IMR-90 (cell line): ENCODE measurements around the gene DMD. TPM values are rescaled to one million over a fixed set of nuclear protein-coding genes. Genes with fewer than 3 reads are reported as not detected.
A peak's percentile ranks its signal among the peaks of the same experiment; 100 is the strongest.

Experiments used
- ATAC-seq: fragments of 200-7000 bp; cut with Tn5 transposase; 2 replicates; pipeline ENCODE4 v1.9.1; 2020; ENCODE audit warnings: low read depth, mild to moderate bottlenecking, moderate library complexity
- BruUV-seq: library from RNA; stranded (reverse); fragments of 400-500 nt; replicated peaks from 2 replicates; lab custom pipeline; 2021; lab: Mats Ljungman, UMichigan
- CTCF ChIA-PET: fragments of 300-600 bp; formaldehyde crosslinking; extraction: SDS; loops from one replicate; lab custom pipeline; 2021; ENCODE audit warnings: antibody characterized with exemption; lab: Yijun Ruan, JAX
- POLR2A ChIA-PET: fragments of 300-600 bp; sonication (Branson Sonifier 250); formaldehyde crosslinking; loops from one replicate; lab custom pipeline; 2022; ENCODE audit warnings: antibody characterized with exemption; ENCODE audit not compliant: unreplicated experiment; lab: Charles Lee
- DNase-seq: peaks from one replicate; pipeline ENCODE4 v3.0.0; 2013
- H2AFZ ChIP-seq: replicated peaks from 2 replicates; pipeline ENCODE3; 2013; ENCODE audit warnings: low read length, mild to moderate bottlenecking; ENCODE audit not compliant: poor library complexity
- H2AK5ac ChIP-seq: 2 replicates; pipeline ENCODE4 v1.6.1; 2013; ENCODE audit warnings: low read depth, low read length, inconsistent platforms
- H2AK9ac ChIP-seq: replicated peaks from 2 replicates; pipeline ENCODE3; 2013; ENCODE audit warnings: mild to moderate bottlenecking, low read depth, low read length, moderate library complexity; ENCODE audit not compliant: poor library complexity
- H2BK120ac ChIP-seq: 2 replicates; pipeline ENCODE4 v1.6.1; 2013; ENCODE audit warnings: low read depth, low read length, inconsistent platforms
- H2BK15ac ChIP-seq: 3 replicates; pipeline ENCODE4 v1.6.1; 2013; ENCODE audit warnings: low read depth, low read length, inconsistent platforms
- H2BK20ac ChIP-seq: 2 replicates; pipeline ENCODE4 v1.6.1; 2013; ENCODE audit warnings: low read depth, mild to moderate bottlenecking, inconsistent platforms, low read length, moderate library complexity
- H2BK5ac ChIP-seq: 2 replicates; pipeline ENCODE4 v1.6.1; 2013; ENCODE audit warnings: mild to moderate bottlenecking, low read depth, low read length, inconsistent platforms; ENCODE audit not compliant: poor library complexity, severe bottlenecking
- H3K14ac ChIP-seq: replicated peaks from 2 replicates; pipeline ENCODE4 v1.6.1; 2013; ENCODE audit warnings: low read depth, low read length, inconsistent platforms
- H3K18ac ChIP-seq: 2 replicates; pipeline ENCODE4 v1.6.1; 2013; ENCODE audit warnings: low read depth, low read length, control low read depth
- H3K23ac ChIP-seq: 2 replicates; pipeline ENCODE4 v1.6.1; 2013; ENCODE audit warnings: low read depth, low read length, inconsistent platforms
- H3K27ac ChIP-seq: 2 replicates; pipeline ENCODE4 v1.5.1; 2013; ENCODE audit warnings: mild to moderate bottlenecking, control low read depth, low read length; ENCODE audit not compliant: insufficient read depth
- H3K27me3 ChIP-seq: 2 replicates; pipeline ENCODE4 v1.6.1; 2013; ENCODE audit warnings: low read length; ENCODE audit not compliant: control insufficient read depth, insufficient read depth
- H3K36me3 ChIP-seq: 2 replicates; pipeline ENCODE4 v1.6.1; 2013; ENCODE audit warnings: low read length, mixed read lengths; ENCODE audit not compliant: control insufficient read depth, insufficient read depth
- H3K4ac ChIP-seq: 2 replicates; pipeline ENCODE4 v1.6.1; 2013; ENCODE audit warnings: low read depth, low read length, inconsistent platforms
- H3K4me1 ChIP-seq: 2 replicates; pipeline ENCODE4 v1.6.1; 2013; ENCODE audit warnings: low read length, mixed read lengths; ENCODE audit not compliant: control insufficient read depth, insufficient read depth
- H3K4me2 ChIP-seq: 2 replicates; pipeline ENCODE4 v1.6.1; 2013; ENCODE audit warnings: low read depth, mild to moderate bottlenecking, control low read depth, low read length, moderate library complexity
- H3K4me3 ChIP-seq: 2 replicates; pipeline ENCODE4 v1.5.1; 2013; ENCODE audit warnings: low read depth, mild to moderate bottlenecking, control low read depth, low read length, moderate library complexity; ENCODE audit not compliant: insufficient read depth
- H3K56ac ChIP-seq: 2 replicates; pipeline ENCODE4 v1.6.1; 2013; ENCODE audit warnings: low read length, inconsistent platforms; ENCODE audit not compliant: insufficient read depth; ENCODE audit errors: extremely low read depth
- H3K79me1 ChIP-seq, 2 experiments: 2 replicates each; pipeline ENCODE4 v1.6.1; 2013; ENCODE audit warnings: low read length in 2 of 2, inconsistent platforms in 1 of 2, low read depth in 1 of 2
- H3K9ac ChIP-seq: 2 replicates; pipeline ENCODE4 v1.6.1; 2013; ENCODE audit warnings: low read depth, low read length, control low read depth
- H3K9me1 ChIP-seq: 2 replicates; pipeline ENCODE4 v1.6.1; 2013; ENCODE audit warnings: low read length, inconsistent platforms; ENCODE audit not compliant: insufficient read depth
- H3K9me3 ChIP-seq: 2 replicates; pipeline ENCODE4 v1.6.1; 2013; ENCODE audit warnings: low read length; ENCODE audit not compliant: control insufficient read depth, insufficient read depth
- H4K20me1 ChIP-seq: 2 replicates; pipeline ENCODE4 v1.6.1; 2013; ENCODE audit warnings: low read length, inconsistent platforms; ENCODE audit not compliant: insufficient read depth
- H4K5ac ChIP-seq: 2 replicates; pipeline ENCODE4 v1.6.1; 2013; ENCODE audit warnings: mild to moderate bottlenecking, low read depth, low read length, control low read depth
- H4K8ac ChIP-seq, 2 experiments: 2 replicates each; pipeline ENCODE4 v1.6.1; 2013; ENCODE audit warnings: low read depth in 2 of 2, low read length in 2 of 2, control low read depth in 1 of 2, inconsistent platforms in 1 of 2
- H4K91ac ChIP-seq: 2 replicates; pipeline ENCODE4 v1.6.1; 2013; ENCODE audit warnings: low read depth, low read length, inconsistent platforms; ENCODE audit not compliant: insufficient read depth
- BHLHE40 ChIP-seq: fragments of 150-350 bp; IDR thresholded peaks from 2 replicates; pipeline ENCODE4 v1.6.1; 2016; ENCODE audit warnings: mild to moderate bottlenecking, low read depth, low read length
- FOS ChIP-seq: fragments of 150-350 bp; IDR thresholded peaks from 2 replicates; pipeline ENCODE4 v1.6.1; 2016; ENCODE audit warnings: low read depth, low read length
- NFE2L2 ChIP-seq: fragments of 150-350 bp; IDR thresholded peaks from 2 replicates; pipeline ENCODE4 v1.6.1; 2016; ENCODE audit warnings: low read depth, mild to moderate bottlenecking, low read length
- POLR2A ChIP-seq: IDR thresholded peaks from 2 replicates; pipeline ENCODE4 v1.6.1; 2012; ENCODE audit warnings: mild to moderate bottlenecking, low read depth, low read length
- RAD21 ChIP-seq: IDR thresholded peaks from 2 replicates; pipeline ENCODE4 v1.6.1; 2012; ENCODE audit warnings: low read length, improper control_type of control experiment
- RCOR1 ChIP-seq: IDR thresholded peaks from 2 replicates; pipeline ENCODE4 v1.6.1; 2012; ENCODE audit warnings: mild to moderate bottlenecking, low read length, improper control_type of control experiment; ENCODE audit not compliant: insufficient replicate concordance
- RFX5 ChIP-seq: IDR thresholded peaks from 2 replicates; pipeline ENCODE4 v1.8.0; 2012; ENCODE audit warnings: low read depth, mild to moderate bottlenecking, low read length, moderate library complexity
- SMC3 ChIP-seq: fragments of 150-350 bp; IDR thresholded peaks from 2 replicates; pipeline ENCODE4 v1.6.1; 2016; ENCODE audit warnings: low read depth, mild to moderate bottlenecking, antibody characterized with exemption, low read length, moderate library complexity
- WGBS, 2 experiments: methylation state at CpG; one replicate each; pipeline versions ENCODE4 v1.1.5 to v1.1.7; 2013; ENCODE audit warnings: missing lambda C conversion rate in 2 of 2; ENCODE audit not compliant: insufficient read length in 1 of 2; ENCODE audit errors: extremely low coverage in 2 of 2; 5-methylcytosine and 5-hydroxymethylcytosine counted together
- dilution Hi-C: fragments of 300-500 bp; cut with HindIII; formaldehyde crosslinking; loops from one replicate; pipeline ENCODE4 v1.14.3; 2018; ENCODE audit warnings: low sequenced_read_pairs; ENCODE audit not compliant: unreplicated experiment
- in situ Hi-C: fragments of 300-500 bp; cut with MboI; formaldehyde crosslinking; loops from 3 replicates; pipeline ENCODE4 v1.14.3; 2019; ENCODE audit warnings: low sequenced_read_pairs, inconsistent platforms, mixed read lengths
- intact Hi-C: fragments of 100-400 bp; cut with micrococcal nuclease; formaldehyde crosslinking; loops from 2 replicates; pipeline ENCODE4 v1.10.0; 2022
- polyA plus RNA-seq, 3 experiments: library from polyadenylated mRNA; depleted of rRNA; stranded (reverse); fragments of >200 nt; gene quantifications; 2 replicates each; pipeline ENCODE4 v1.2.3, GENCODE V29; 2012; ENCODE audit warnings: low replicate concordance in 1 of 3
- total RNA-seq: library from RNA; depleted of rRNA; stranded (reverse); fragments of >200 nt; gene quantifications from 2 replicates; pipeline ENCODE4 v1.2.3, GENCODE V29; 2012
- TF ChIP-seq, protein P1 (sequence below): fragments of 150-350 bp; IDR thresholded peaks from 2 replicates; pipeline ENCODE4 v1.6.1; 2017; ENCODE audit warnings: mild to moderate bottlenecking, antibody characterized with exemption, low read length, low read depth
- TF ChIP-seq, protein P2 (sequence below): conservative IDR thresholded peaks from 2 replicates; pipeline ENCODE4 v1.5.1; 2012; ENCODE audit warnings: mild to moderate bottlenecking, low read depth, low read length, improper control_type of control experiment

DMD gene
- total and polyA plus RNA-seq, 2 of the 4 experiments (the other 2 are of a cell fraction) = 6.6 to 11.8 TPM

DNA sequence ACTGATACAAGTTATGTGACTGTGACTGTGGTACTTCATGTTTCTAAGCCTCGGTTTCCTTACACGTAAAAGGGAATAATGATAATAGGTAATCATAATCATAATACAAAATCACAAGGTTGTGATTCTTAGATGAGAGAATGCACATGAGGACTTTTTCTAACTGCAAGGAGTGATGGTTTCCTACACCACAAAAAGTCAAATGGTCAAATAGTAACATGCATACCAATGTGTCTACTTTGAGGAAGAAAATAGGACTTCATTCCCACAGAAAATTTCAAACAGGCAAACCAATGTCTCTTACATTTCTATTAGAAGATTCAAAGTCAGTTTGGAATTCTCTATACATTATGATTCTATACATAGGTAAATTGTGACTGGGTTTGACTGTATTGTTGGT lies 1770.8 kb downstream of the DMD start:
- no peak for TF ChIP-seq SMC3
- no peak for TF ChIP-seq RCOR1
- no peak for TF ChIP-seq BHLHE40
- TF ChIP-seq FOS = no peak
- TF ChIP-seq, protein P1, sequence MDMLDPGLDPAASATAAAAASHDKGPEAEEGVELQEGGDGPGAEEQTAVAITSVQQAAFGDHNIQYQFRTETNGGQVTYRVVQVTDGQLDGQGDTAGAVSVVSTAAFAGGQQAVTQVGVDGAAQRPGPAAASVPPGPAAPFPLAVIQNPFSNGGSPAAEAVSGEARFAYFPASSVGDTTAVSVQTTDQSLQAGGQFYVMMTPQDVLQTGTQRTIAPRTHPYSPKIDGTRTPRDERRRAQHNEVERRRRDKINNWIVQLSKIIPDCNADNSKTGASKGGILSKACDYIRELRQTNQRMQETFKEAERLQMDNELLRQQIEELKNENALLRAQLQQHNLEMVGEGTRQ = no peak
- no peak for TF ChIP-seq RFX5
- no peak for TF ChIP-seq RAD21
- no peak for TF ChIP-seq POLR2A
- TF ChIP-seq NFE2L2 = no peak
- TF ChIP-seq, protein P2, sequence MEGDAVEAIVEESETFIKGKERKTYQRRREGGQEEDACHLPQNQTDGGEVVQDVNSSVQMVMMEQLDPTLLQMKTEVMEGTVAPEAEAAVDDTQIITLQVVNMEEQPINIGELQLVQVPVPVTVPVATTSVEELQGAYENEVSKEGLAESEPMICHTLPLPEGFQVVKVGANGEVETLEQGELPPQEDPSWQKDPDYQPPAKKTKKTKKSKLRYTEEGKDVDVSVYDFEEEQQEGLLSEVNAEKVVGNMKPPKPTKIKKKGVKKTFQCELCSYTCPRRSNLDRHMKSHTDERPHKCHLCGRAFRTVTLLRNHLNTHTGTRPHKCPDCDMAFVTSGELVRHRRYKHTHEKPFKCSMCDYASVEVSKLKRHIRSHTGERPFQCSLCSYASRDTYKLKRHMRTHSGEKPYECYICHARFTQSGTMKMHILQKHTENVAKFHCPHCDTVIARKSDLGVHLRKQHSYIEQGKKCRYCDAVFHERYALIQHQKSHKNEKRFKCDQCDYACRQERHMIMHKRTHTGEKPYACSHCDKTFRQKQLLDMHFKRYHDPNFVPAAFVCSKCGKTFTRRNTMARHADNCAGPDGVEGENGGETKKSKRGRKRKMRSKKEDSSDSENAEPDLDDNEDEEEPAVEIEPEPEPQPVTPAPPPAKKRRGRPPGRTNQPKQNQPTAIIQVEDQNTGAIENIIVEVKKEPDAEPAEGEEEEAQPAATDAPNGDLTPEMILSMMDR = no peak
- no CpG with 5 or more reads among the region's 2 CpGs for WGBS, 2 experiments
- DNase-seq = peak; percentile 45

More for the DNA sequence above, 1770.8 kb downstream of the DMD start:
- Histone ChIP-seq H2BK15ac (no peak overlapping the region), H4K20me1 (no peaks in the 10 kb centered on the region), H4K5ac (no peak overlapping the region), H3K23ac (no peak overlapping the region), H3K79me1 (no peaks in the 10 kb centered on the region), H2BK5ac (no peak overlapping the region), H3K4me1 (no peaks in the 10 kb centered on the region), H3K36me3 (no peaks in the 10 kb centered on the region), H3K27me3 (no peaks in the 10 kb centered on the region), H2AK5ac (no peak overlapping the region), H2AK9ac (no peak overlapping the region), H3K9ac (no peak overlapping the region), H3K4me3 (no peak overlapping the region), H2BK120ac (no peak overlapping the region), H3K18ac (no peak overlapping the region), H4K8ac (no peak overlapping the region), H3K4me2 (no peak overlapping the region), H3K14ac (no peak overlapping the region), H3K4ac (no peak overlapping the region), H3K27ac (no peak overlapping the region), H3K9me1 (no peaks in the 10 kb centered on the region), H4K91ac (no peak overlapping the region), H2BK20ac (no peak overlapping the region), H3K9me3 (no peaks in the 10 kb centered on the region), H3K56ac (no peak overlapping the region), H2AFZ (no peak overlapping the region)
- in situ Hi-C loops (no loop called here), dilution Hi-C loops (no loop called here), intact Hi-C loops (no loop called here)
- no TSS peak for BruUV-seq
- ChIA-PET POLR2A (interaction anchor here (0.7 kb wide), 1 partner anchor 1097 kb away, joined by 21 read pairs; no protein-coding TSS in a partner anchor), CTCF (no interaction called here)
- no peak for ATAC-seq
